ENCODE data around the gene PTGR2. TPM values are rescaled to one million over a fixed set of nuclear protein-coding genes. Genes with fewer than 3 reads are reported as not detected.

Gene PTGR2
- total and polyA plus RNA-seq, 4 donors, result 4.2 to 9.5 (median 7.9) TPM

DNA sequence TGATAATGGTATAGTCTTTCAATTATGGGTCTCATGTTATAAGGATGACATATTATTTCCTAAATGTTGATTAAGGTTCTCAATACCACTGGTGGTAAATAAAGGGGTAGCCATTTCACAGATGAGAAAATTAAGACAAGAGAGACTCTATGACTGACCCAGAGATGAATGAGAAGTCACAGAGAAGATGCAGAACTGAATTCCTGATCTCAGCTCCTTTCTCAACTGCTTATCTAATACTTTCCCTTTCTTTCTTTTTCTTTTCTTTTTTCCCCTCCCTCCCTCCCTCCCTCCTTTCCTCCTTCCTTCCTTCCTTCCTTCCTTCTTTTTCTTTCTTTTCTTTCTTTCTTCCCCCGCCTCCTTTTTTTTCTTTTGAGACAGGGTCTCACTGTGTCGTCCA, 8.3 kb upstream of the PTGR2 start:
- TF ChIP-seq CTCF (IDR thresholded peaks at IDR 0.05; ENCODE audit: low read depth, low read length, missing input control) (no peak), FOXA2 (IDR thresholded peaks at IDR 0.05) (no peak), FOXA1 (IDR thresholded peaks at IDR 0.05) (no peak), JUND (IDR thresholded peaks at IDR 0.05) (no peak), SP1 (IDR thresholded peaks at IDR 0.05) (no peak)
- TF ChIP-seq, protein P1, sequence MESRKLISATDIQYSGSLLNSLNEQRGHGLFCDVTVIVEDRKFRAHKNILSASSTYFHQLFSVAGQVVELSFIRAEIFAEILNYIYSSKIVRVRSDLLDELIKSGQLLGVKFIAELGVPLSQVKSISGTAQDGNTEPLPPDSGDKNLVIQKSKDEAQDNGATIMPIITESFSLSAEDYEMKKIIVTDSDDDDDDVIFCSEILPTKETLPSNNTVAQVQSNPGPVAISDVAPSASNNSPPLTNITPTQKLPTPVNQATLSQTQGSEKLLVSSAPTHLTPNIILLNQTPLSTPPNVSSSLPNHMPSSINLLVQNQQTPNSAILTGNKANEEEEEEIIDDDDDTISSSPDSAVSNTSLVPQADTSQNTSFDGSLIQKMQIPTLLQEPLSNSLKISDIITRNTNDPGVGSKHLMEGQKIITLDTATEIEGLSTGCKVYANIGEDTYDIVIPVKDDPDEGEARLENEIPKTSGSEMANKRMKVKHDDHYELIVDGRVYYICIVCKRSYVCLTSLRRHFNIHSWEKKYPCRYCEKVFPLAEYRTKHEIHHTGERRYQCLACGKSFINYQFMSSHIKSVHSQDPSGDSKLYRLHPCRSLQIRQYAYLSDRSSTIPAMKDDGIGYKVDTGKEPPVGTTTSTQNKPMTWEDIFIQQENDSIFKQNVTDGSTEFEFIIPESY (IDR thresholded peaks at IDR 0.05), result no peak
- DNase-seq (ENCODE audit: low spot score), result no peak
- H3K27me3 ChIP-seq (ENCODE audit: control insufficient read depth in 4 of 4, insufficient read depth in 4 of 4, low read length in 3 of 4), result no peaks in the 10 kb centered on the region
- H3K9me3 ChIP-seq (ENCODE audit: control insufficient read depth in 4 of 4, low read length in 3 of 4), result no peaks in the 10 kb centered on the region
- no peak overlapping the region for H3K4me3 ChIP-seq (ENCODE audit: low read depth in 1 of 3, low read length in 3 of 3)
- no peaks in the 10 kb centered on the region for H3K36me3 ChIP-seq (ENCODE audit: control insufficient read depth in 4 of 4, insufficient read depth in 3 of 4, low read depth in 1 of 4, low read length in 3 of 4)
- WGBS, result 77% methylated on average over 2 of the region's 2 CpGs
- H3K9ac ChIP-seq (ENCODE audit: low read depth in 1 of 2, low read length in 2 of 2), result no peak overlapping the region
- H3K27ac ChIP-seq (ENCODE audit: low read depth in 1 of 2, low read length in 2 of 2), result no peak overlapping the region
- H3K4me1 ChIP-seq (ENCODE audit: control insufficient read depth in 4 of 4, insufficient read depth in 4 of 4, low read length in 3 of 4), result peaks cover 0 to 4% (median 2%) of the 10 kb centered on the region in 4 donors

DNA sequence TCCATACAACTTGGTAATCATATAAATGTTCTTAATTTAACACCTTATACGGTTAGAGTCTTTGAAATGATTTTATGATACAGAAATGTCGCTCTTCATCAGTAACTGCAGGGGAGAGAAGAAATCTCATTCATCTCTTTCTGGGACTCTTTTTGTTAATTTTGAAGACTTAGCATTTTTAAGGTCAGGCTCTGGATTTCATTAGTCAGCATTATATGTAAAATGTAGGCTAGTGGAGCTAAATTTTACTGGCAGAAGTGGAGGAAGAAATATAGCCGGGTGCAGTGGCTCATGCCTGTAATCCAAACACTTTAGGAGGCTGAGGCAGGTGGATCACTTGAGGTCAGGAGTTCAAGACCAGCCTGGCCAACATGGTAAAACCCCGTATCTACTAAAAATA, 4.7 kb upstream of the PTGR2 start:
- Histone ChIP-seq H3K4me1 (ENCODE audit: control insufficient read depth in 4 of 4, insufficient read depth in 4 of 4, low read length in 3 of 4) (peaks cover 0 to 6% (median 0%) of the 10 kb centered on the region in 4 donors), H3K27ac (ENCODE audit: low read depth in 1 of 2, low read length in 2 of 2) (no peak overlapping the region), H3K9me3 (ENCODE audit: control insufficient read depth in 4 of 4, low read length in 3 of 4) (no peaks in the 10 kb centered on the region), H3K4me3 (ENCODE audit: low read depth in 1 of 3, low read length in 3 of 3) (no peak overlapping the region), H3K36me3 (ENCODE audit: control insufficient read depth in 4 of 4, insufficient read depth in 3 of 4, low read depth in 1 of 4, low read length in 3 of 4) (no peaks in the 10 kb centered on the region), H3K9ac (ENCODE audit: low read depth in 1 of 2, low read length in 2 of 2) (no peak overlapping the region), H3K27me3 (ENCODE audit: control insufficient read depth in 4 of 4, insufficient read depth in 4 of 4, low read length in 3 of 4) (no peaks in the 10 kb centered on the region)
- WGBS, result 87% methylated on average over 4 of the region's 4 CpGs
- no peak for DNase-seq (ENCODE audit: low spot score)
- TF ChIP-seq HNF4G (IDR thresholded peaks at IDR 0.05), result no peak
- no peak for TF ChIP-seq NR2F2 (IDR thresholded peaks at IDR 0.05)
- TF ChIP-seq CTCF (IDR thresholded peaks at IDR 0.05; ENCODE audit: low read depth, low read length, missing input control), result no peak
- no peak for TF ChIP-seq REST (IDR thresholded peaks at IDR 0.05)
- no peak for TF ChIP-seq JUND (IDR thresholded peaks at IDR 0.05)
- TF ChIP-seq SP1 (IDR thresholded peaks at IDR 0.05), result no peak
- TF ChIP-seq FOXA2 (IDR thresholded peaks at IDR 0.05), result no peak
- TF ChIP-seq TAF1 (conservative IDR thresholded peaks at IDR 0.05), result no peak
- no peak for TF ChIP-seq GABPA (IDR thresholded peaks at IDR 0.05 in 1 of 2, conservative IDR thresholded peaks at IDR 0.05 in 1 of 2)
- no peak for TF ChIP-seq FOXA1 (IDR thresholded peaks at IDR 0.05)
